GM21360 (cell line): ENCODE data around the gene NISCH.

ENCODE experiments used
- ATAC-seq: cut with Tn5 transposase; IDR thresholded peaks from one replicate; pipeline ENCODE4 v1.9.1; 2021; ENCODE audit warnings: mild to moderate bottlenecking, moderate library complexity; ENCODE audit not compliant: unreplicated experiment

NISCH gene

DNA sequence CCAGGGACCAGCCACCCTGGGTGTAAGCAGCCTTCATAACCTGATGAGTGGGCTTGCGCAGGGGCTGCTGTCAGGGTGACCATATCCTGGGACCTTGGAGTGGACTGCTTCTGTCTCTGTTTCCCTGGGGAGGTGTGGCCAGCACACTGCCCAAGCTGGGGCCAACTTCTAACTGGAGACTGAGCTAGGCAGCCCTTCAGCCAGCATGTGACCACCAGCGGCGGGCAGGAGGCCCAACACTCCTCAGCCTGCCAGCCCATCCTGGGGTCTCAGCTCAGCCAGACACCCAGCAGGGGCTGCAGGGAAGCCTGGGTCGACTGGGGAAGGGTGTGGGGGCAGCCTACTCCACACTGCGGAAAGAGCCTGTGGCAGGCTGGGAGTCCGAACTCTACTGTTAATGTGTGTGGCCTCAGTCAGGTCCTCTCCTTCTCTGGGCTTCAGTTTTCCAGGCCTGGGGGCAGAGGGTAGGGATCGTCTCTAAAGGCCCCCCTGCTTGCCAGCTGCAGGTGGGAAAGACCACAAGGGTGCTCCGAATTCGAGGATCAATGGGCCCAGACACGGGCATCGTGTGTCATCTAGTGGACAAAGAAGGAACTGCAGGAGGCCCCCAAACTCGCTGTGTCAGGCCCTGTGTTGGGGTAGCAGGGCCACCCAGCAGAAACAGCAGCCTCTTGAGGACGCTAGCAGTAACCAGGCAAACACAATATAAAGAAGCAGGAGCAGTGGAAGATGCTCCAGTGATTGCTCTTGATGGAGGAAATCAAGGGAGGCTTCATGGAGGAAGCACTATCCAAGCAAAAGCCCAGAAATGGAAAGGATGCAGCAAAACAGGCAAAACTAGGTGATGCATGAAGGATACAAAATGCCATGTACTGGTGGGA, 8.5 kb upstream of the NISCH start:
- ATAC-seq = no peak

DNA sequence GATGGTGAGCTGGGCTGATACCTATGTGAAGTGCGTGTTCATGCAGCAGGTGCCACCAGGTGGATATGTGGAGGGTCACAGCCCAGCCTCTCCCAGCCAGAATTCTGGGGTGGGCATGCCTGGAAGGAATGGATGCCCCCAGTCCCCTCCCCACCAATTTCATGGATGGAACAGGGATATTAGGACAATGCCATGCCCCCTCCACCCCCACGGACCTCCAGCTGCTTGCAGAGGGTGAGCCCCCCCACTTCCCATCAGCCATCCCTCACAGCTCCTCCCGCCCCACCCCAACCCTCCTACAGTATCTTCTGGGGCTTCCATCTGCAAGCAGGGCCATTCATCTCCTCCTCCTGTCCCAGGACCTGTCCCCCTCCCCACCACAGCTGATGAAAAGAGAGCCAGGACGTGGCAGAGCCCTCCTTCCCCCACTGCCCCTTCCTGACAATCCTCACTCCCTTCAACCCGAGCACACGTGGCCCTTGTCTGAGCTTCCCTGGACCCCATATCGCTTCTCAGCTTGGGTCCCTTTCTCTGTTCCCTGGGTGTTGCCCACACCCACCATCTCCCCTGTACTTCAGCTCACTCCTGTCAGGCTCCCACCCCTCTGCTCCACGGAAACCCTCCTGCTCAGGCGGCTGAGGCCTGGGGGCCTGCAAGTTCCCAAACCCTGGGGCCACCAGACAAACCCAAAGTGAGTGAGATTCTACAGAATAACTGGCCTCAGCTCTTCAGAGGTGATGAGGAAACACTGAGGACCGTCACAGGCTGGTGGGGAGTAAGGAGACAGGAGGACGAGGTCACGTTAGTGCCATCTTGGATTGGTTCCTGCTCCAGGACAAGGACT, 7.7 kb upstream of the NISCH start:
- no peak for ATAC-seq

DNA sequence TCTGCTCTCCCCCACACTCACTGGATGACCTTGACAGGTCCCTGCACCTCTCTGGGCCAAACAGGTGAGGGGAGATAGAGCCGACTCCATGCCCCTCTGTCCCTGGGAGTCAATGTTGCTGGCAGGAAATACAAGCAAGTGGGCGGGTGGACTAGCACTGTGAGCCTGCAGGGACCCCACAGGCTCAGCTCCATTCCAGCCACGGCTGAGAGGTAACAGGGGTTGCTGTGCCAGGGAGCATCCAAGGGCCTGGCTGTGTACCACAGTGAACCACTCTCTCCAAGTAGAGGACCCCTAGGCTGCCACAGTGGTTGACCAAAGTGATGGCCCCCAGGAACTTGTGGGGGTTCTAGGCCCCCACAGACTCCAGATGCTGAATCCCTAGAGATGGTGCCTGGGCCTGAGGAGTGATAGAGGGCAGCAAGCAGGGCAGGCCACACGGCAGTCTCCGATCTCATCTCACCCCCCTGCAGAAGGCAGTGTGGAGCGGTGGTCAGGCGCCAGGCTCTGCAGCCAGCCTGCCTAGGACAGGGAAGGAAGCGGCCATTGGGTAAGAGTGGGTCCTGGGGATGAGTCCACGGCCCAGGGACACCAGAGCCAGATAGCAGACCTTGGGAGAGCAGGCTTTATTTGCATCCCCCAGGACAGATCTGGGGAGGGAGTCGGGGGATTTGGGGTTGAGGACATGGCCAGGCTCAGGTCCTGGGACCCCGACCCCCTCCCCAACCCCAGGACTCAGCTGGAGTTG, 4.7 kb upstream of the NISCH start:
- ATAC-seq = no peak

DNA sequence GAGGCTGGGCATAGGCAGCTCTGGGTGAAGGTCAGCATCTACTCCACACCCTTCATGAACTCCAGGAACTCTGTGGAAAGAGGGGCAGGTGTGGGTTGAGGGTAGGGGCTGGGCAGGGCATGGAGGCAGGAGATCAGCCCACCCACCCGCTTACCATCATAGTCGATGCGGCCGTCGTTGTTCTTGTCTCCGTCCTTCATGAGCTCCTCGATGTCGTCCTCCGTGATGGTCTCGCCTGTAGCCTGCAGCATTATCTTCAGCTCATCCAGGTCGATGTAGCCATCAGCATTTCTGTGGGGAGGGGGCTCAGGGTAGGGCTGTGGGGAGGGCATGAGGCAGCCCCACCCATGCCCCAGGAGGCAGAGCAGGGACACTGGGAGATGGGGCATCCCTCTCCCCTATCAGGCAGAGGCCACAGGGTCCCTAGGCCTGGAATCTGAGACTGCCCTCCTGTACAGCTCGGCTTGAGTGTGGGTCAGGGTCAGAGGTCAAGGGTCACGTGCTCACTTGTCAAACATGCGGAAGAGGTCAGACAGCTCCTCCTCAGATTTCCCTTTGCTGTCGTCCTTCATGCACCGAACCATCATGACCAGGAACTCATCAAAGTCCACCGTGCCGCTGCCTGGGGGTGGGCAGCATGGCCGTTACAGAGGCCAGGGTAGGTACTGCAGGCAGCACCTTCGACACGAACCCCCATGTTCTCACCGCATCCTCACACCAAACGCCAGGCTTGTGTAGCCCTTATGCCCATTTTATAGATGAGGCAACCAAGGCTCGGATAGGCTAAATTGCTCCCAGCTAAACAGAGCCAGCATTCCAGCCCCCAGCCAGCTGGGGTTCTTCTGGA, 3.9 kb upstream of the NISCH start:
- no peak for ATAC-seq

DNA sequence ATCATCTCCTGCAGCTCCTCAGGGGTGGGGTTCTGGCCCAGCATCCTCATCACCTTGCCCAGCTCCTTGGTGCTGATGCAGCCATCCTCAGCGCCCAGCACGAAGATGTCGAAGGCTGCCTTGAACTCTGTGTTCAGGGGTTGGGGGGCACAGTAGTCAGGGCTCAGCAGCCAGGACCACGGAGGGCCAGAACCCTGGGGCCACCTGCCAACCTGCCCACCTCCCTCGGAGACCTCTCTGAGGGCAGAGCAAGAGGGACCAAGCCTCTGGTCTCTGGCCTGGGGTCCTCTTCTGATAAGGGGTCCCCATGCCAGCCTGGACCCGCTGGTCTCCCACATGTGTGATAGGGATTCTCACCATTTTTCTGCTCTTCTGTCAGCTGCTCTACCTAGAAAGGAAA, 3.3 kb upstream of the NISCH start:
- ATAC-seq = no peak

DNA sequence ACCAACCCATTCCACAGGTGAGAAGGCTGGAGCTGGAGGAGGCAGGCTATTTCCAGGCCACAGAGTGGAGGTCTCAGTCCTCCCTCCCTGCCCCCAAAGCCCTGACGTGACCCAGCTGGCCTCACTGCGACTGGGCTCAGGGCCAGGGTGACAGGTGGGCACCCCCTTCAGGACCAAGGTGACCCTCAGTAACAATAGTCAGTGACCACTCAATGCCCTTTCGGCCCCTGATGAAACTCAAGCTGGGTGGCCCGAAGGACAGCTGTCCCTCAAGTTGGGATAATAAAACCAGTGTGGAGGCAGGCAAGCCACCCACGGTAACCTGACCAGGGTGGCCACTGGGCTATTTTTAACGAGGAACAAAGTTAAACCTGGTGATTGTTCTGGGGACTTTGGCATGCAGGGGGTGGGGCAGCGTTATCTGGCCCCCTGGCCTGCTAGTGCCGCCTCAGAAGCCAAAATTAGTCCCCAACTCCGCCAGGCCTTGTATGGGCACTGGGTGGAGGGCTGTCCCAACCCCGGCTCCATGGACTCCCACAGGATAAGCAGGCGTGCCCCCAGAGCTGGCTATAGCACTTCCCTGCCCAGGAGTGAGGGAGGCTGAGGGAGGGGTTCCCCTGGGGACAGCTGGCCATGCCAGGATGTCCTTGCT, 2.7 kb upstream of the NISCH start:
- ATAC-seq = no peak

DNA sequence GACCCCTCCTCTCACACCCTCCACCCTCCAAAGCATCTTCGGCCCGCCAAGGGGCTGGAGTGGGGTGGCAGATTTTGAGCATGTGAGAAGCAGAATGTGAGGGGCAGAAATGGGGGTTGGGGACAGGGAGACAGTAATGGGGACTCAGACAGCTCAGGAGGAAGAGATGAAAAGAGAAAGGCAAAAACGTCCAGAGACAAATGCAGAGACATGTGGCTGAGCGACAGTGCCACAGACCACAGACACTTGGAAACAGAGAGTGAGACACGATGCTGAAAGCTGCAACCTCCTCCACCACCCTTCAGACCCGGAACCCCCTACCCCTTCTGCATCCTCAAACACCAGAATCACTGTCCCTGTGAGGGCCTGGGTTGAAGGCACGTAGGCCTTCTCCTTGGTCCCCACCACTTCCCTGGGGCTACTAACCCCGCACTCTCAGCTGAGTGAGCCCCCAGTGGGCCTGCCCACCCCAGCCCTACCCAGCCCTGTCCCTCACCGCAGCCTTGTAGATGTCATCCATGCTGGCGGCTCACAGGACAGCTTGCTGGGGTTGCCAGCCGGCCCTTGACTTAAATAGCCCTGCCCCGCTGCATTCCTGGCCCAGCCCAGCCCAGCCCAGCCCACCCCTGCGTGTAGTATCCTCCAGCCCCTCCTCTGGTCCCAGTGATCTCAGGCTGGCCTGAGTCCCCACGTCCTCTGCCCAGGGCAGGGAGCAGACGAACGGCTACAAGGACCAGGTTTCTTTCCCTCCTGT, 1.7 kb upstream of the NISCH start, which contains the start of gene TNNC1:
TNNC1 (minus strand) TSS at position 546 of the 754 bp plus-strand sequence; CDS start at position 520, 26 bp downstream.
- no peak for ATAC-seq

DNA sequence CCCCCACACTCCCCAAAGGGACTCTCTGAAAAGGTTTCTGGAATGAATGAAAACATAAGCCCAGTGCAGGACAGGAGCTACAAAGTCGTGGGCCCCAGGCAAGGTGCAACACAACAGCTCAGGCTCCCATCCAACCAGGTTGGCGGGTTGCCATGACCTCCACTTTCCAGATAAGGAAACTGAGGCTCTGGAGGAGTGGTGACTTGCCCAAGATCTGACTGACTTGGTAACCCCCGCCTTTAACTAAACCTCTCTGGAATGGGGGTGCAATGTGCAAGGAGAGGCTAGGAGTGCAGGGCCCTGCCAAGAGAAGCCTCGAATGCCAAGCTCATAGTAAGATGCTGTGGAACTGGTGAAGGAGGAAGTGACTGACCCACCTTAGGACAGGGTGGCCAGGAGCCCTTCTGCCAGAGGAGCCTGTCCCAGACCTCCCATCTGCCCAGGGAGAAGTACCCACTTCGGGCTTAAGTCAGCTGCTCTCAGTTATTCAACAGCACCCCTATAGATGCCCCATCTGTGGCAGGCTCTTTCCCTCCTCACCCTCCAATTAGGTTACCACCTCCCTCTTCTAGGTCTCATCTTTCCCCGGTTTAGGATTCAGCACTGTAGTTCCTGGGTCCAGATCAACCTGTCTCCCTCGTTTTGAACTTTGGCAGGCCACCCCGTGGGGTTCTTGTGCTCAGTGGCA, 1.0 kb upstream of the NISCH start:
- ATAC-seq = no peak

DNA sequence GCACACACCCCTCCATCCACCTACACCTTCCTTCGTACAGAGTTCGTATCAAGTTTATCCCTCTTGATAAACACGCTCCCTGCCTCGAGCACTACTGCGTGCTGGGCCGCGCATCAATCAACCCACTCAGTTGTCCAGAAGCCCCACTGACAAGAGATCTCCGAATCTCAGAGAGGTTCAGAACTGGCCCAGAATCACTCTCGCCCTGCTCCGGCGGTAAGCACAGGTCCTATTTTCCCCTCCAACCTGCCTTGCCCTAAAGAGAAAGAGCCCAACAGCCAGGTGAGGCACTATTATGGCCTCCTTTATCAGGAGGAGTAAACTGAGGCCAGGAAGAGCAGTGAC, 494 bp upstream of the NISCH start:
- no peak for ATAC-seq

DNA sequence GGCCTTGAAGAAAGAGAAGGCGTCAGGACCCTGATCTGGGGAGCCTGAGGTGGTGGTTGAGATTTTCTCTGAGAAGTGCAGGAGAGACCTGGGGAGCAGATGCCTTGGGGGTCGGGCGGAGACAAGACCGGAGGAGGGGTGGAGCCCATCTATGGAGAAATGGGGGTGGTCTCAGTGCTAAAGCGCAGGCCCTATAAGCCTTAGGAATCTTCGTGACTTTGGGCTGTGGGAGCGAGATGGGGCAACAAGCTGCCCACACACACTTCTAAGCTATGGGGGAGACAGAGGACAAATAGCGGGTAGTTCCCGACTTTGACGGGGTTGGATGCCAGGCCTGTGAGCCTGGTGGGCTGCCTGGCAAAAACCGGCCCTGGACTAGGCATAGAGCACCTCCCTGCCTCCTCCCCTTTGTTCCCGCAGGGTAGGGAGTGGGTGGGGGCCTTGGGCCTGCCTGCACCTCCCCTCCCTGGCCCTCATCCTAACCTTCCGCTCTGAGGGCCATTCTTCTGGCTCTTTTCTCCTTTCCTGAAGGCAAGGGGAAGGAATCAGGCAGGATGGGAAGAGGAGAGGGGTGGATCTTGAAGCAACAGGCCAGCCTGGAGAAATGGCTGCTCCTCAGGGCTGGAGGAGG, 880 bp downstream of the NISCH start:
- ATAC-seq = no peak

DNA sequence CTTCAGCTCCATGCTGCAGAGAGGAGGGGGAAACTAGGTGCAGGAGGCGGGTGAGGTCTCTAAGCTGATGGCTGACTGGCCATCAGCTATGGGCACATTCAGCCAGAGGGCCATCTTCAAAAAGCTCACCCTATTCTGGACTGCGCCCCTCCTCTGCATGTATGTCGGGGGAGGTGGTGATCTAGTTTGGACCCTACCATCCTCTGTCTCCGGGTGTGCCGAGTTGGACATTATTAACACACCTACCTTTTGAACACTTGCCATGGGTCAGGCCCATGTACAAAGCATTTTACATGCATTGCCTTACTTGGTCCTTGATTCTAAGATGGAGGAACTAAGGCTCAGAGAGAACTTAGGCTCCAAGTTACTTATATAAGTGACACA, 1.4 kb downstream of the NISCH start:
- no peak for ATAC-seq

DNA sequence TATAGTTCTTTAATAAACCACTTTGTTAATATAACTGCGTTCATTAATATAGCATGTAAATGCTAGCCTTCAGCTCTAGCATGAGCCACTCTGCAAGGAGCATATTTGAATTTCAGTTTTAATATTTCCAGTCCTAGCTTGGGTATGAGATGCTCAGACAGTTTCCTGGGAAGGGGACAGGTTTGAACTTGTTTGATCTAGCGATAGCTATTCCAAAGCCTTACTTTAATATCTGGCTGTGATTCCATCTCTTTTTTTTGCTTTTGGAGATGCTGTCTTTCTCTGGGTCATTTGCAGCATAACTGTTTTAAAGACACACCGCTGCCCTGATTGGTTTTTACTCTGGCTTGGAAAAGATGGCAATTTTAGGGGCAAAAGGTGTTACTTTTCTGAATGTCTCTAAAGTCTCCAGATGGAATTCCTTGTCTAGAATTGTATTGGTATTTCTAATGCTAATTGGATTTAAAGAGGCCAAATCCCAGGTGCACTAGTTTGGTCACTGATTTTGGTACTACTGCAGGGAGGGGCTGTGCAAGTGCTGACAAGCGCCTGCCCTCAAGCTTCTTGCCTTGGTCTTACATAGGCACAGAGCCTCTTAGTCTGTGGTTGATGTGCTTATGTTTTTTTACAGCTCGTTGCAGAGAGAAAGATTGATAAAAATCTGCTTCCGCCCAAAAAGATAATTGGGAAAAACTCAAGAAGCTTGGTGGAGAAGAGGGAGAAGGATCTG, 2.8 kb downstream of the NISCH start:
- ATAC-seq = no peak

DNA sequence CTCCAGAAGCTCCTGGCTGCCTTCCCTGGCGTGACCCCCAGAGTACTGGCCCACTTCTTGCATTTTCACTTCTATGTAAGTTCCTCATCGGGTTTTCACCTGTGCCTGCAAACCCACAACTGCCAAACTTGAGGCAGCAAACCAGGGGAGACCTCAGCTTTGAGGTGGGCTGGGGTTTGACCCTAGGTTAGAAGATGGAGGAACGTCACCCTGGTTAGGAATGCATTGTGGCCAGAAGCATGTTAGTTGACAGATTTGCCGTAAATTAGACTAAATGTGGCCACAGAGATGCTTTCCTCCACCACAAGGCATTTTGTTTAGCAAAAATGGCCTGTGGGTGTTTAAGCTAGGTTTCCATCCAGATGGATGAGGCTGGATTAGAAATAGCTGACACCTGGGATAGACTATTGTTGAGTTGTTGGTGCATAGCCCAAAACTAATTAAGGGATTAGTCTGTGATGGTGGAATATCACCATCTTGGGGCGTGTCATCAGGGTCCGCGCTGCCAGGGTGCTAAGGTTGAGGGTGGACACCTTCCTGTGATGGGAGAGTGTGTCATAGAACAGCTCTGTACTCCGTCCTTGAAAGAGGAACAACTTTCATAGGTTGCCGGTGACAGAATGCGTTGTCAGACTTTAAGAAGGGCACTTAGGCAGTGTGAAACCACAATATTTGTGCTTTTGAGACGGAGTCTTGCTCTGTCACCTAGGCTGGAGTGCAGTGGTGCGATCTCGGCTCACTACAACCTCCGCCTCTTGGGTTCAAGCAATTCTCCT, 3.6 kb downstream of the NISCH start:
- no peak for ATAC-seq

DNA sequence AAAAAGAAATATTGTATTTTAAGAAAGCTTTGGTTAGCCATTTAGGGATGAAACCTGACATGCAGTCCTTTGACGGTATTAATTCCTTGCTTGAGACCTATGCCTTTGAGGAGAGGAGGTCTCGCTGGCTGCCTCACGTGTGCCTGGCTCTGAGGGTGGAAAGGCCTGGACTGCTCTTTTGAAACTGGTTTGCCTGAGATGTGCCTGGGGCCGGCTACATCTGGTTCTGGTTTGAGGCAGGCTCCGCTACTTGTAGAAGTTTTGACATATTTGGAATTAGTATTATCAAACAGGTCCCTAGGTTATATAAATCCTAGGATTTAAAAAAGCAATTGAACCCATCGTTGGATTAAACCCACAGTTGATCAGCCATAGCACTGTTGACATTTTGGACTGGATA, 6.5 kb downstream of the NISCH start:
- no peak for ATAC-seq

DNA sequence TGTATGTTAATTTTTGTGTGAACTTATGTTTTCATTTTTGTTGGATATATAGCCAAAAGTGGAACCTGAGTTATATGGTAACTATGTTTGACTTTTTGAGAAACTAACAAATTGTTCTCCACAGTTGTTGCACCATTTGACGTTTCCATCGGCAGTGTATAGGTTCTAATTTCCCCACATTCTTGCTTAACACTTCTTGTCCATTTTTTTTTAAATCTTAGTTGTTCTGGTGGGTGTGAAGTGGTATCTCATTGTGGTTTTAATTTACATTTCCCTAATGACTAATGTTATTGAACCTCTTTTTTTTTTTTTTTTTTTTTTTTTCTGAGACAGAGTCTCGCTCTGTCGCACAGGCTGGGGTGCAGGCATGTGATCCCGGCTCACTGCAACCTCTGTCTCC, 8.0 kb downstream of the NISCH start:
- ATAC-seq = no peak

DNA sequence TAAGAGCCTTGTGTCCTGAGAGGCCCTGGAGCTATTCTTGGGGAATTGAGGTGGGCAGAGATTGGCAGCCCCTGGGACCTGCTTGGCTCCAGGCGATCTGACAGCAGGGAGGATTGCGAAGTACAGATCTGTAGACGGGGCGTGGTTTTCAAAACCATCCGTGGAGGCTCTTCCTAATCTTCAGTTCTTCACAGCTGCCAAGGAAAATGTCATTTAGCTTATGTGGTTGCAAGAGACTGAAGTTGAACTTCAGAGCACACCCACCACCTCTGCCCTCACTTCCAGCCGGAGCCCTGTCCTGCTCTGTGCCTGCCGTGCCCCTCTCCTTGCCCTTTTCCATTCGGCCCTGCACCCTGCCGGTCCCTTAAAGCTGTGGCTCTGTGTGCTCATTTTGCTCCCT, 12.9 kb downstream of the NISCH start:
- no peak for ATAC-seq

DNA sequence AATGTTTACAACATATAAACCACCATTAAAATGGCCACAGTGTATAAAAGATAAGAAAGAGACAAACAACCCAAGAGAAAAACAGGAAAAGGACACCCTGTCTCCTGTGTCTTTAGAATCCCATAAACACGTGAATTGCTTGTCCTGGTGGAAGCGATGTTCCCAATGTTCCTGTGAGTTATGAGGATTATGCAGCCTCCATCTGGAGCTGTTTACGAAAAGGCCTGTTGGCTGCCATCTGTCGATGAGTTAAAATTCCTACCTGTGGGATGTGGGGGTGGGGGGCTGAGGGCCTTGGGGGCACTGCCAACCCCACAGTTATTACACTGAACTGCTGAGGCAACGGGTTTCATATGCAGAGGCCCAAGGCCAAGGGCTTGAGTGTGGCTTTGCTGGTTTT, 13.6 kb downstream of the NISCH start:
- no peak for ATAC-seq
